GM19099 (cell line): ENCODE measurements around the gene UBE2G1.

Experiments used
- POLR2A ChIP-seq: IDR thresholded peaks from 3 replicates; pipeline ENCODE4 v1.6.1; 2011; ENCODE audit warnings: low read depth; ENCODE audit not compliant: insufficient read length; ENCODE audit errors: extremely low read depth

UBE2G1 gene

DNA sequence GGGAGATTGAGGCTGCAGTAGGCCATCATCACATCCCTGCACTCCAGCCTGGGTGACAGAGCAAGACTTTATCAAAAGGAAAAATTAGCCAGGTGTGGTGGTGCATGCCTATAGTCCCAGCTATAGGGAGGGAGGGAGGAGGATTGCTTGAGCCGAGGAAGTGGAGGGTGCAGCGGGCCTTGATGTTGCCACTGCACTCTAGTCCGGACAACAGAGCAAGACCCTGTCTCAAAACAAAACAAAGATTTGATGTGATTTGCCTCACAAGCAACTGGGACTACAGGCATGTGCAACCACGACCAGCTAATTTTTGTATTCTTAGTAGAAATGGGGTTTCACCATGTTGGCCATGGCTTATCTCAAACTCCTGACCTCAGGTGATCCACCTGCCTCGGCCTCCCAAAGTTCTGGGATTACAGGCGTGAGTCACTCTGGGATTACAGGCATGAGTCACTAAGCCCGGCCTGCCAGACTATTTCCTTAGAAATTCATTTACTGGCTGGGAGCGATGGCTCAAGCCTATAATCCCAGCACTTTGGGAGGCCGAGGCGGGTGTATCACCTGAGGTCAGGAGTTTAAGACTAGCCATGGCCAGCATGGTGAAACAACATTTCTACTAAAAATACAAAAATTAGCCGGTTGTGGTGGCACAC, 11.5 kb downstream of the UBE2G1 start:
- TF ChIP-seq POLR2A: no peak

DNA sequence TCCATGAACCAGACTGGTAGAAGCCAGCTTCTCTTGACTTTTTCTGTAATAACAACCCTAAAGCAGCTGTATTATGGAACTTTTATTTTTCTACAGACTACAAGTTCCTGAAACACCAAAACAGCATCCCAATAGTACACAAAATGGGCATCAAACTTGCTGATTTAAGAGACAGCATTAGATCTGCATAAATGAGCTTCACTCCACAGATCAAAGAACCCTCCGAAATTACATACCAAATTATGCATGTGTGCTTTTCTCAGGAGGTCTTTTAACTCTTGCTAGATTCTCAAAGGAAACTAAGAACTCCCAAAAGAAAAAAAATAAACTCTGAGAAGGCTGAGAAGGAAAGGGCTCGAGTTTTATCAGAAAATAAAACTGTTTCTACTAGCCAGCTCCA, 12.3 kb downstream of the UBE2G1 start:
- no peak for TF ChIP-seq POLR2A

- TF ChIP-seq POLR2A: no peak
Measured at GRCh38 chr17:4345581-4346252, 20.8 kb downstream of the UBE2G1 start.

- no peak for TF ChIP-seq POLR2A
Measured at GRCh38 chr17:4344926-4345325, 21.5 kb downstream of the UBE2G1 start.

DNA sequence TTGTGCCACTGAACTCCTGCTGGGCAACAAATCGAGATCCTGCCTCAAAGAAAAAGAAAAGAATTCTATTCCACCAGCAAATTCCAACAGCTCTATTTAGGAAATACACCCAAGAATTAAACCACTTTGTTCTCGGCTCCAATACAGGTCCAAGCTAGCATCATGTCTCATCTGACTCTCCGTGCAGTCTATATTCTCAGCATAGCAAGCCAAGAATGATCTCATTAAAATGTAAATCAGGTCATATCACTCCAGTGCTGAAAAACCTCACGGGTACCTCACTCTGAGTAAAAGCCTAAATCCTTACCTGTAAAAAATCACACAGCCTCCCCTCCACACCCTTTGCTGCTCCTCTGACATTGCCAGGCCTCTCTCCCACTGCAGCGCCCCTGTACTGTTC, 23.9 kb downstream of the UBE2G1 start:
- no peak for TF ChIP-seq POLR2A

- TF ChIP-seq POLR2A: no peak
Measured at GRCh38 chr17:4341616-4341977, 24.9 kb downstream of the UBE2G1 start.

GRCh38 chr17:4340914-4341615, 25.4 kb downstream of the UBE2G1 start:
- no peak for TF ChIP-seq POLR2A

GRCh38 chr17:4334776-4335584, 31.5 kb downstream of the UBE2G1 start:
- TF ChIP-seq POLR2A: no peak

- no peak for TF ChIP-seq POLR2A
Measured at GRCh38 chr17:4334332-4334731, 32.1 kb downstream of the UBE2G1 start.

DNA sequence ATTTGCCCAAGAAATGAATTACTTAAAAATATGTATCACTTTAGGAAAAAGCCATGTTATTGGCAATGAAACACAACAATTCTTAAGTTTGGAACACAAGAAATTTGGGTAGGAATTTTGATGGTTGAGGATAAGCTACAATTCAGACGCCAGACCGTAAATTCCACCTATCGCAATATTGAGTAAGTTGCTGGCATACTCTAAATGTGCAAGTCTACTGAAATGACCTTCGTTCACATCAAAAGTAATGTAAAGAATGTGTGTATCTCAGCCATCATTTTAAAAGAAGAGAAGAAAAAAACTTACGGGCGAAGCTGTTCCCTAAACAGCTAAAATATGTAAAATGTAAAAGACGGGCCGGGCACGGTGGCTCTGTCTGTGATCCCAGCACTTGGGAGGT, 33.4 kb downstream of the UBE2G1 start:
- TF ChIP-seq POLR2A: no peak

- TF ChIP-seq POLR2A: no peak
Measured at GRCh38 chr17:4332296-4332970, 34.0 kb downstream of the UBE2G1 start.

GRCh38 chr17:4331614-4332013, 34.9 kb downstream of the UBE2G1 start:
- TF ChIP-seq POLR2A: no peak

DNA sequence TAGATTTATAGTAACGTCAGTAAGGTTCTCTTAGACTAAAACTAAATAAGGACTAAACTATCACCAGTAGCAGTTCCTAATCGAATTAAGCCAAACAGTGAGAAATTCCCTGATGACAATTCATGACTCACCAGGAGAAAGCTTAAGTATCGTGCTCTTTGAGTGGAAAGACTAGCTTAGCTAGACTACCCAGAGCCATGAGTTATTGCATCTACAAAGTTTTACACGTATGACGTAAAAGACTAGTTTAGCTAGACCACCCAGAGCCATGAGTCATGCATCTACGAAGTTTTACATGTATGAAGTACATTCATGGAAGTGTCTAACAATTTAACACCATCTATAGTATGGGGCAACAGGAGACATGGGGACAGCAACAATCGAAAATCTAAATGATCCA, 36.6 kb downstream of the UBE2G1 start:
- TF ChIP-seq POLR2A: no peak

- no peak for TF ChIP-seq POLR2A
Measured at GRCh38 chr17:4327606-4328005, 38.9 kb downstream of the UBE2G1 start.

DNA sequence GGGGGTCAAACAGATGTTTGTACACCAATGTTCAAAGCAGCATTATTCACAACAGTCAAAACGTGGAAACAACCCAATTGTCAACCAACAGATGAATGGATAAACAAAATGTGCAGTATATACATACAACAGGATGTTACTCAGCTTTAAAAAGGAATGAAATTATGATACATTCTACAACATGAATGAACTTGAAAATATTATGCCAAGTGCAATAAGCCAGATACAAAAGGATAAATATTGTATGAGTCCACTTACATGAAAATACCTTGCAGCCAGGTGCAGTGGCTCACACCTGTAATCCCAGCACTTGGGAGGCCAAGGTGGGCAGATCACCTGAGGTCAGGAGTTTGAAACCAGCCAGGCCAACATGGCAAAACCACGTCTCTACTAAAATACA, 39.9 kb downstream of the UBE2G1 start:
- TF ChIP-seq POLR2A: no peak

DNA sequence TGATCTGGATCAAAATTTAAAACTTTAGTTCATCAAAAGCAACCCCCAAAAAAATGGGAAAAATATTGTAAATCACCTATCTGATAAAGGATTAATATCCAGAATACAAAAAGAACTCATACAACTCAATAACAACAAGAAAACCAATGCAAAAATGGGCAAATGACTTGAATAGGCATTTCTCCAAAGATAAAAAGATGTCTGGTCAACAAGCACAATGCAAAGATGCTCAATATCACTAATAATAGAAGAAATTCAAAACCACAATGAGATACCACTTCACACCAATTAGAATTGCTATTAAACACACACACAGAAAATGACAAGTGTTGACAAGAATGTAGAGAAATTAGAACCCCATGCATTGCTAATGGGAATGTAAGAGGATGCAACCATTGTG, 40.4 kb downstream of the UBE2G1 start:
- TF ChIP-seq POLR2A: no peak

GRCh38 chr17:4324463-4324862, 42.0 kb downstream of the UBE2G1 start:
- TF ChIP-seq POLR2A: no peak
